Hematopoietic multipotent progenitor cell treated with erythropoietin and hydrocortisone succinate and interleukin-3 and kit ligand, for 8 days (in vitro differentiated cells): ENCODE data around the gene CNKSR1.

Experiments
- DNase-seq: peaks from one replicate; pipeline ENCODE4 v3.0.0-alpha.2; 2015

The CNKSR1 gene

GRCh38 chr1:26160527-26161414 is 16.5 kb upstream of the CNKSR1 start:
- DNase-seq, result peak; percentile 73

- peak; percentile 76 for DNase-seq
Observed at GRCh38 chr1:26161415-26162219, 15.7 kb upstream of the CNKSR1 start.

- DNase-seq, result peak; percentile 45
Observed at GRCh38 chr1:26162220-26162709, 15.0 kb upstream of the CNKSR1 start.

- no peak for DNase-seq
Observed at GRCh38 chr1:26163684-26164035, 13.6 kb upstream of the CNKSR1 start.

GRCh38 chr1:26164036-26164860 is 13.0 kb upstream of the CNKSR1 start:
- DNase-seq, result no peak

- DNase-seq, result no peak
Observed at GRCh38 chr1:26164861-26165842, 12.1 kb upstream of the CNKSR1 start.

GRCh38 chr1:26166719-26167281 is 10.5 kb upstream of the CNKSR1 start:
- no peak for DNase-seq

- DNase-seq, result no peak
Observed at GRCh38 chr1:26168410-26169197, 8.7 kb upstream of the CNKSR1 start, which contains the start of gene C1orf232. Gene C1orf232, minus strand, starts transcription at chr1:26168963. Its CDS starts 464 bp downstream, at chr1:26168499.

- no peak for DNase-seq
Observed at GRCh38 chr1:26169198-26169554, 8.1 kb upstream of the CNKSR1 start.

GRCh38 chr1:26169669-26170471 is 7.4 kb upstream of the CNKSR1 start, which contains the start of gene ZNF593:
Gene ZNF593, plus strand, starts transcription at chr1:26169908. Its CDS starts 76 bp downstream, at chr1:26169984.
- peak; percentile 91 for DNase-seq

GRCh38 chr1:26170472-26170821 is 6.8 kb upstream of the CNKSR1 start:
- DNase-seq, result no peak

GRCh38 chr1:26171084-26172072 is 5.9 kb upstream of the CNKSR1 start, which contains the start of gene ZNF593OS:
Gene ZNF593OS, minus strand, starts transcription at chr1:26171832. Its CDS starts 171 bp downstream, at chr1:26171661.
- DNase-seq, result no peak

GRCh38 chr1:26175346-26175745 is 1.9 kb upstream of the CNKSR1 start:
- no peak for DNase-seq

GRCh38 chr1:26180010-26180506 is 2.8 kb downstream of the CNKSR1 start:
- DNase-seq, result no peak

- no peak for DNase-seq
Observed at GRCh38 chr1:26181586-26182382, 4.5 kb downstream of the CNKSR1 start.

- DNase-seq, result no peak
Observed at GRCh38 chr1:26182383-26182696, 5.0 kb downstream of the CNKSR1 start.

- no peak for DNase-seq
Observed at GRCh38 chr1:26184086-26184485, 6.8 kb downstream of the CNKSR1 start.
